ENCODE measurements around the gene ZNF217.
A peak's percentile ranks its signal among the peaks of the same experiment; 100 is the strongest.
"Not testable (repeated sequence)": the region's sequence is repeated elsewhere in the genome, so short reads cannot be mapped to it uniquely, and the experiment has no call there.

Gene ZNF217

GRCh38 chr20:53626584-53626983 is 32.9 kb upstream of the ZNF217 start:
- Mint-ChIP-seq H3K27me3 (no peaks in the 10 kb centered on the region), H3K9me3 (no peaks in the 10 kb centered on the region), H3K36me3 (no peaks in the 10 kb centered on the region), H3K4me3 (no peak overlapping the region), H3K4me1 (peaks cover 20% of the 10 kb centered on the region), H3K27ac (no peak overlapping the region)
- DNase-seq (ENCODE audit: low spot score in 2 of 2) (no peak), ATAC-seq (ENCODE audit: low read depth) (no peak)

- peaks cover 25% of the 10 kb centered on the region for H3K4me1 Mint-ChIP-seq
Measured at GRCh38 chr20:53625311-53626129, 31.9 kb upstream of the ZNF217 start.

GRCh38 chr20:53624927-53625250 is 31.2 kb upstream of the ZNF217 start:
- not testable (repeated sequence) for H3K27ac Mint-ChIP-seq; H3K9me3 Mint-ChIP-seq; ATAC-seq (ENCODE audit: low read depth); H3K4me3 Mint-ChIP-seq; DNase-seq (ENCODE audit: low spot score in 2 of 2); H3K27me3 Mint-ChIP-seq; H3K36me3 Mint-ChIP-seq
- peaks cover 25% of the 10 kb centered on the region for H3K4me1 Mint-ChIP-seq

More at GRCh38 chr20:53625311-53626129, 31.9 kb upstream of the ZNF217 start:
- ATAC-seq (ENCODE audit: low read depth), result no peak
- no peak overlapping the region for H3K27ac Mint-ChIP-seq
- no peak for DNase-seq (ENCODE audit: low spot score in 2 of 2)
- no peaks in the 10 kb centered on the region for H3K27me3 Mint-ChIP-seq
- H3K4me3 Mint-ChIP-seq, result no peak overlapping the region
- H3K9me3 Mint-ChIP-seq, result no peaks in the 10 kb centered on the region
- no peaks in the 10 kb centered on the region for H3K36me3 Mint-ChIP-seq

- no peaks in the 10 kb centered on the region for H3K9me3 Mint-ChIP-seq
- H3K36me3 Mint-ChIP-seq, result no peaks in the 10 kb centered on the region
- peak overlapping the region; percentile 76 for H3K4me3 Mint-ChIP-seq
- H3K27ac Mint-ChIP-seq, result peak overlapping the region; percentile 90
- DNase-seq (ENCODE audit: low spot score in 2 of 2), result no peak
- ATAC-seq (ENCODE audit: low read depth), result peak; percentile 46
- no peaks in the 10 kb centered on the region for H3K27me3 Mint-ChIP-seq
- H3K4me1 Mint-ChIP-seq, result peaks cover 27% of the 10 kb centered on the region
Measured at GRCh38 chr20:53623454-53624211, 30.0 kb upstream of the ZNF217 start.

- H3K36me3 Mint-ChIP-seq, result no peaks in the 10 kb centered on the region
- H3K4me3 Mint-ChIP-seq, result peak overlapping the region; percentile 76
- no peaks in the 10 kb centered on the region for H3K27me3 Mint-ChIP-seq
- H3K4me1 Mint-ChIP-seq, result peaks cover 27% of the 10 kb centered on the region
- peak overlapping the region; percentile 90 for H3K27ac Mint-ChIP-seq
- no peak for ATAC-seq (ENCODE audit: low read depth)
- DNase-seq (ENCODE audit: low spot score in 2 of 2), result no peak
- H3K9me3 Mint-ChIP-seq, result no peaks in the 10 kb centered on the region
Measured at GRCh38 chr20:53623134-53623453, 29.5 kb upstream of the ZNF217 start.

- Mint-ChIP-seq H3K4me1 (peaks cover 25% of the 10 kb centered on the region), H3K4me3 (peak overlapping the region; percentile 76), H3K27me3 (no peaks in the 10 kb centered on the region), H3K27ac (peak overlapping the region; percentile 90), H3K36me3 (no peaks in the 10 kb centered on the region), H3K9me3 (no peaks in the 10 kb centered on the region)
- DNase-seq (ENCODE audit: low spot score in 2 of 2) (no peak), ATAC-seq (ENCODE audit: low read depth) (peak; percentile 52)
Measured at GRCh38 chr20:53622247-53623133, 28.9 kb upstream of the ZNF217 start.

- no peak for DNase-seq (ENCODE audit: low spot score in 2 of 2)
- peak overlapping the region; percentile 90 for H3K27ac Mint-ChIP-seq
Measured at GRCh38 chr20:53621482-53622246, 28.0 kb upstream of the ZNF217 start.

GRCh38 chr20:53618490-53619000 is 24.9 kb upstream of the ZNF217 start:
- not testable (repeated sequence) for H3K9me3 Mint-ChIP-seq

More at GRCh38 chr20:53621482-53622246, 28.0 kb upstream of the ZNF217 start:
- Mint-ChIP-seq H3K27me3 (no peaks in the 10 kb centered on the region), H3K9me3 (no peaks in the 10 kb centered on the region), H3K4me1 (peaks cover 25% of the 10 kb centered on the region), H3K4me3 (peak overlapping the region; percentile 52), H3K36me3 (no peaks in the 10 kb centered on the region)
- ATAC-seq (ENCODE audit: low read depth), result no peak

GRCh38 chr20:53617791-53618489 is 24.3 kb upstream of the ZNF217 start:
- H3K27ac Mint-ChIP-seq, result no peak overlapping the region
- no peaks in the 10 kb centered on the region for H3K27me3 Mint-ChIP-seq
- H3K9me3 Mint-ChIP-seq, result no peaks in the 10 kb centered on the region
- ATAC-seq (ENCODE audit: low read depth) (no peak), DNase-seq (ENCODE audit: low spot score in 2 of 2) (no peak)
- peaks cover 18% of the 10 kb centered on the region for H3K4me1 Mint-ChIP-seq
- no peaks in the 10 kb centered on the region for H3K36me3 Mint-ChIP-seq
- H3K4me3 Mint-ChIP-seq, result no peak overlapping the region

More at GRCh38 chr20:53618490-53619000, 24.9 kb upstream of the ZNF217 start:
- not testable (repeated sequence) for ATAC-seq (ENCODE audit: low read depth); H3K27me3 Mint-ChIP-seq; DNase-seq (ENCODE audit: low spot score in 2 of 2); H3K36me3 Mint-ChIP-seq; H3K4me3 Mint-ChIP-seq; H3K27ac Mint-ChIP-seq
- peaks cover 21% of the 10 kb centered on the region for H3K4me1 Mint-ChIP-seq

GRCh38 chr20:53616489-53616888 is 22.9 kb upstream of the ZNF217 start:
- not testable (repeated sequence) for DNase-seq (ENCODE audit: low spot score in 2 of 2); H3K4me1 Mint-ChIP-seq; ATAC-seq (ENCODE audit: low read depth); H3K9me3 Mint-ChIP-seq; H3K27ac Mint-ChIP-seq; H3K27me3 Mint-ChIP-seq; H3K36me3 Mint-ChIP-seq; H3K4me3 Mint-ChIP-seq

- no peak overlapping the region for H3K4me3 Mint-ChIP-seq
- no peak for ATAC-seq (ENCODE audit: low read depth)
- H3K9me3 Mint-ChIP-seq, result no peaks in the 10 kb centered on the region
- peak overlapping the region; percentile 35 for H3K27ac Mint-ChIP-seq
- no peaks in the 10 kb centered on the region for H3K27me3 Mint-ChIP-seq
- no peak for DNase-seq (ENCODE audit: low spot score in 2 of 2)
- no peaks in the 10 kb centered on the region for H3K36me3 Mint-ChIP-seq
- H3K4me1 Mint-ChIP-seq, result peaks cover 8% of the 10 kb centered on the region
Measured at GRCh38 chr20:53613748-53614147, 20.1 kb upstream of the ZNF217 start.

- not testable (repeated sequence) for H3K4me3 Mint-ChIP-seq; H3K27ac Mint-ChIP-seq; H3K4me1 Mint-ChIP-seq; H3K9me3 Mint-ChIP-seq; H3K27me3 Mint-ChIP-seq; H3K36me3 Mint-ChIP-seq; ATAC-seq (ENCODE audit: low read depth); DNase-seq (ENCODE audit: low spot score in 2 of 2)
Measured at GRCh38 chr20:53612289-53612688, 18.6 kb upstream of the ZNF217 start.

- peaks cover 8% of the 10 kb centered on the region for H3K4me1 Mint-ChIP-seq
- H3K27ac Mint-ChIP-seq, result peak overlapping the region; percentile 68
- DNase-seq (ENCODE audit: low spot score in 2 of 2), result no peak
- H3K27me3 Mint-ChIP-seq, result no peaks in the 10 kb centered on the region
- H3K36me3 Mint-ChIP-seq, result no peaks in the 10 kb centered on the region
- no peak for ATAC-seq (ENCODE audit: low read depth)
- H3K4me3 Mint-ChIP-seq, result peak overlapping the region; percentile 21
- no peaks in the 10 kb centered on the region for H3K9me3 Mint-ChIP-seq
Measured at GRCh38 chr20:53611449-53611894, 17.8 kb upstream of the ZNF217 start.
